HG03045 (cell line): Measurements from ENCODE around the gene CRIP1.

Experiments
- ATAC-seq: cut with Tn5 transposase; IDR thresholded peaks from one replicate; pipeline ENCODE4 v1.9.1; 2021; ENCODE audit warnings: mild to moderate bottlenecking, moderate library complexity; ENCODE audit not compliant: unreplicated experiment

The CRIP1 gene

DNA sequence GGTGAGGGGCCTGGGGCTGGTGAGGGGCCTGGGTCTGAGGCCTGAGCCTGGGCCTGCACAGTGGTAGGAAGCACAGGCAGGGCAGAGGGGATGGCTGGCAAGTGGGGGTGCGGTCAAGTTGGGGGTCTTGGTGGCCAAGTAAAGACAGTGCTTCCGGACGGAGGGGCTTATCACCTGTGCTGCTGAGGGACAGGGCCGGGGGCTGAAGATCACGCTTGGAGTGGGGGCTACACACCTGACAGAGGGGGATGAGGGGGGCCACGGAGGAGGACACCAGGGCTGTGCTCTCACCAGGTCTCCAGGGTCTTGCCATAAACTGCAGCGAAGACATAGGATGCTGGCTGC, 16.6 kb downstream of the CRIP1 start:
- ATAC-seq = no peak

DNA sequence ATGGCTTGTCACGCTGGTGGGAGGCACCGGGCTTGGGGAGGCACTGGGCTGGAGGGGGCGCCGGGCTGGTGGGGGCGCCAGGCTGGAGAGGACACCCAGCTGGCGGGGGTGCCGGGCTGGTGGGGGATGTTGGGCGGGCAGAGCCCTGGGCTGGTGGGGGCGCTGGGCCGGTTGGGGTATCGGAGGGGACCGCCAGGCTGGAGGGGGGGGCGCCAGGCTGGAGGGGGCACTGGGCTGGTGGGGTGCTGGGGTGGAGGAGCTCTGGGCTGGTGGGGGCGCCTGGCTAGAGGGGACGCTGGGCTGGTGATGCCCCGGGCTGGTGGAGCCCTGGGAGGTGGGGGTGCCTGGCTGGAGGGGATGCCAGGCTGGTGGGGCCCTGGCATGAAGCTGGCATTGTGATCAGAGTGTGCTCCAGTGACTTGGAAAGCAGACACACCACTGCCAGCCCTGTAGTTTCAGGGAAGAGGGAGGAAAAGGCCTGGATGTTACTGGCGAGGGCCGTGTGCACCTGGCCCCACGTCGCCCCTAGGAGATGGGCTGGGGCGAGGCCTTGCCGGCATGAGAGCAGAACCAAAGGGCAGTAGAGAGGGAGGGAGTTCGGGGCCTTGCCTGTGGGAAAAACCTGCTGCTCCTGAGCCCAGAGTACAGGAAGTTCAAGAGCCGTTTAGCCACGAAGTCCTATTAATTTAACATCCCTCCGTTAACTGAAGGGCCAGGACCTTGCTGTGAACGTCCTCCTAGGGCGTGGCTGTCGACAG, 17.4 kb downstream of the CRIP1 start:
- ATAC-seq = no peak

DNA sequence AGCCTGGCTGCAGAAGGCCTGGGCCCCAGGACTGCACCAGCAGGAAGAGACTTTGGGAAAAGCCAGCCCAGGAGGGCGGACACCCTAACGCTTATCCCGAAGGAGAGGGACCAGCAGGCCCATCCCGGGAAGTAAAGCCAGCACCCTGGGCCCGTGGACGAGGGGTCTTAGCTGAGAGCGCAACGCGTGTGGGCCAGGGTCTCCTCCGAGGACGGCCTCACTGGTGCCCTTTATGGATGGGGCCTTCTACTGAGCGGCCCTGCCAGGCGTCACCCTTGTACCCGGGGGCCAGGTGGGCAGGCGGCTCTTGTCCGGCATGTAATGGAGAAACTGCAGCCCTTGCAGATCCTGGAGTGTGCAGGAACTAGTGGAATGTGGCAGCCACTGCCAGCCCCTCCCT, 18.4 kb downstream of the CRIP1 start:
- ATAC-seq = no peak

DNA sequence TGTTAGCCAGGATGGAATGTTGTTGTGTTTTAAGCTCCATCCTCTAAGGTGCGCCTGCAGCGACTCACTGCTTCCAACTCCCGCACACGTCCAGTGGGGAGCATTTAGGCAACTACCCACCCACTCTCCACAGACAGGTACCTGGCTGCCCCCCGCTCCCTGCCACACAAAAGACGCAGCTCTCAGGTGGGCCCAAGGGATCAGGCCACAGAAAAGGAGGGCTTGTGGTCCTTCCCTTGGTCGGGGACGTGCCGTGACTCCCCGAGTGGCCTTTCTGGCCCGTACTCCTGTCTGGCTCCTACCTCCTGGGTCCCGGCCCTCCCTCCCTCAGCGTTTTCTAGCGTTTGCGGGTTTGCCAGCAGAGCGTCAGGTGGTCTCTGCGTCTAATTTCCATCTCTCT, 20.6 kb downstream of the CRIP1 start:
- no peak for ATAC-seq

DNA sequence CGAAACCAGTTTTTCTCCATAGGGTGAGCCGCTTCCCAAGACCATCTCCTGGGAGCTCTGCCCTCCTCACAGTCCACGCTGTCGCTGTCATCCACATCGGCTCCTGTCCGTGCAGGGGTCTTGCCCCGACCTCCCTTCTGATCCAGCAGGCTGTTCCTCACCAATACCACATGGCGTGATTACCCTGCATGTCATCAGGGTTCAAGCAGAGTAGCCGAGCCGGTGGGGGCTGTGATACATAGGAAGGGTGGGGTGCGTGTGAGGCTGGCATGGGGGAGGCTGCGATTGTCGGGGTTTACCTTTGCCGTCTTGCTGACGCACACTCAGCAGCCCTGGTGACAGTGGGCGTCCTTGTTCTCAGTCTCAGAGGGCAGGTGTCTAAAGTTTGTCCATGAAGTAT, 21.4 kb downstream of the CRIP1 start:
- ATAC-seq = no peak

DNA sequence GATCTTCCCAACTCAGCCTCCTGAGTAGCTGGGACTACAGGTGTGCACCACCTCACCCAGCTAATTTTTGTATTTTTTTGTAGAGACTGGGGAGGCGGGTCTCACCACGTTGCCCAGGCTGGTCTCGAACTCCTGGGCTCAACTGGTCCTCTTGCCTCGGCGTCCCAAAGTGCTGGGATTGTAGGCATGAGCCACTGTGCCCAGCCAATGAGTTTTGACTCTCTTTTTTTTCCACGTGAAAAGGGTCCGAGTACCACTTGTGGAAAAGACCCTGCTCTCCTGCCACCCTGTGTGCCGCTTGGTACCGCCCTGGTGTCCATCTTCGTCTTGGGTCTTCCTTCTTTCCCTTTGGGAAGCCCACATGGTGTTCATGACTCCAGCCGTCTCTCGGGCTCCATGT, 21.9 kb downstream of the CRIP1 start:
- no peak for ATAC-seq

GRCh38 chr14:105517096-105517495, 30.4 kb downstream of the CRIP1 start:
- no peak for ATAC-seq

DNA sequence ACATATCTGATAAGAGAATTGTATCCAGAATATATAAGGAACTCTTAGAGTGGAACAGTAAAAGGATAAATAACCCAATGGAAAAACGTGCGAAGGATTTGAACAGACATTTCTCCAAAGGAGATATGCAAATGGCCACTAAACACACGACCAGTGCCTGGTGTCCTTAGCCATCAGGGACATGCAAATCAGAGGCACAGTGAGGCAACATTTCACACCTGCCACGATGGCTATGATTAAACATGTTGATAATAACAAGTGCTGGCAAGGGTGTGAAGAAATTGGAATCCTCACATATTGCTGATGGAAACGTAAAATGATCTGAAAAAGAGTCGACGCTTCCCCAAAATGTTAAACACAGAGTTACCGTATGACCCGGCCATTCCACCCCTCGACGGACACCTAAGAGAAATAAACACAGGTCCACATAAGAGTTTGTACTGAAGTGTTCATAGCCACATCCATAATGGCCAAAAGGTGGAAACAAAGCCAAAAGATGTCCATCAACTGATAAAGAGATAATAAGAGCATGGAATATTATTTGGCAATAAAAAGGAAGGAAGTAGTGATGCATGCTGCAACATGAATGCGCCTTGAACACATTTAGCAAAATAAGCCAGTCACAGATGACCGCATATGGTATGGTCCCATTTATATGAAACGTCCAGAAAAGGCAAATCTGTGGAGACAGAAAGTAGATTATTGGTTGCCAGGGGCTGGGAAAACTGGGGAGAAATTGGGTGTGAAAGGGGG, 33.4 kb downstream of the CRIP1 start:
- ATAC-seq = no peak

DNA sequence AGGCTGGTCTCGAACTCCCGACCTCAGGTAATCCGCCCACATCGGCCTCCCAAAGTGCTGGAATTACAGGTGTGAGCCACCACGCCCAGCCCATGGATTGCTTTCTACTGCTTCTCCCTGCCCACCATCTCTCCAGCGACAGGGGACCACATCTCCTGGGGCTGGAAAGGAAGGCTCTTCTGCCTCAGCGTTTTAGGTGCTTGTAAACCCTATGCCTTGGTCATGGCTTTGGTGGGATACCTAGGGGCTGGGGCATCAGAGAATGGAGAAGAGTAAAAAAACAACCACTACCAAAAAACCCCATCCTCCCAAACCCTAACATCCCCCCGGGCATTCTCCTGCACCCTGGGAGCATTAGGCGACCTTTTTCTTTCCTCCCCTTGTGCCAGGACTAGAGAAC, 38.6 kb downstream of the CRIP1 start:
- ATAC-seq = no peak

- ATAC-seq = no peak
Observed at GRCh38 chr14:105525861-105526775, 39.4 kb downstream of the CRIP1 start, which contains the start of gene TMEM121. TMEM121 (plus strand) TSS chr14:105526583; CDS start chr14:105528835, 2,252 bp downstream.

GRCh38 chr14:105526776-105527380, 40.2 kb downstream of the CRIP1 start:
- ATAC-seq = no peak

DNA sequence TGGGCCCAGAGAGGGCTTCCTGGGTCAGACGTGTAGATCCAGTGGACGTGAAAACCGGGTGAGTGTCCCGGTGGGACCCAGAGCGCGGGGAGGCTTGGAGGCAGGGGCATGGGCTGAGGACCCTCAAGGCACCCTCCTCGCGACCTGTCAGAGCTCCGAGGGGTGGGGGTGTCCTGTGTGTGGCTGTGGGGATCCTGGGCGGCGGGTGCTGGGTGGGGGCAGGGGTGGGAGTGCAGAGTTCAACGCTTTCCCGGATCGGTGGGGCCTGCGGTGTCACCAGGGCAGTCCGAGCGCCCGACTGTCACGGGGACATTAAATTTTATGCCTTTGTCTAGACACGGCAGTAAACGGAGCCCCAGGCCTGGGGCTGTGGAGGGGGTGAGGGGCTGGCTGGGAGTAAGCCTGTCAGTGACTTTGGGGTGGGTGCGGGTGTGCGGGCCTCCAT, 40.7 kb downstream of the CRIP1 start:
- no peak for ATAC-seq

DNA sequence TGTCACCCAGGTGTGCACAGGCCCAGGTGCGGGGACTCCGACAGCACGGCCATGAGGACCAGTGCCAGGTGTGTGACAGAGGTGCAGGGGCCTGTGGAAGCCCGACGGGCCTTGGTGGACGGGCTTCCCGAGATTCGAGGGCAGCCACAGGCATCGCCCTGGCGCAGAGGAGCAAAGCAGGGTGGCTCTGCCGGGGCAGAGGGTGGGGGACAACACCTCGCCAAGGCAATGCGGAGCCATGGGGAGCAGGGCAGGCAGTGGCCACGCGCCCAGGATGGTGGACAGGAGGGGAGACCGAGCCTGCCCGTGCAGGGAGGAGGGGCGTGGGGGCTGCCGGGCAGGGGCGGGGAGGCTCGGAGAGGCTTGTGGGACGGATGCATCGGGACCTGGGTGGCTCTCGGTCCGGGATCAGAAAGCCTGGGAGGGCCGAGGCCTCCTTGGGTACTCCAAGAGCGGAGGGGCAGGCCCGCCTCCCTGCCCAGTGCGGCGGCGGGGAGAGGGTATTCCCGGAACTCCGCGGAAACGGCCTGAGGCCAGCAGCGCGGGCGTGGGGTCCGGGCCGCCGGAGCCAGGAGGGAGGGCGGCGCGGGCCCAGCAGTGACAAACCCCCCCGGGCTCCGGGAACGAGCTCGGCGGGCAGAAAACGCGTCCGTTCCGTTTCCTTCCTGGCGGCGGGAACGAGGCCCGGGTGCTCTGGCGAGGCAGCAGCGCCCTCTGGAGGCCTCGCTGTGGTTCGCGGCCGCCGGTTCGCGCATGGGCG, 41.3 kb downstream of the CRIP1 start:
- no peak for ATAC-seq

- ATAC-seq = no peak
Observed at GRCh38 chr14:105528586-105529318, 42.1 kb downstream of the CRIP1 start.

GRCh38 chr14:105529319-105529568, 42.6 kb downstream of the CRIP1 start:
- no peak for ATAC-seq

DNA sequence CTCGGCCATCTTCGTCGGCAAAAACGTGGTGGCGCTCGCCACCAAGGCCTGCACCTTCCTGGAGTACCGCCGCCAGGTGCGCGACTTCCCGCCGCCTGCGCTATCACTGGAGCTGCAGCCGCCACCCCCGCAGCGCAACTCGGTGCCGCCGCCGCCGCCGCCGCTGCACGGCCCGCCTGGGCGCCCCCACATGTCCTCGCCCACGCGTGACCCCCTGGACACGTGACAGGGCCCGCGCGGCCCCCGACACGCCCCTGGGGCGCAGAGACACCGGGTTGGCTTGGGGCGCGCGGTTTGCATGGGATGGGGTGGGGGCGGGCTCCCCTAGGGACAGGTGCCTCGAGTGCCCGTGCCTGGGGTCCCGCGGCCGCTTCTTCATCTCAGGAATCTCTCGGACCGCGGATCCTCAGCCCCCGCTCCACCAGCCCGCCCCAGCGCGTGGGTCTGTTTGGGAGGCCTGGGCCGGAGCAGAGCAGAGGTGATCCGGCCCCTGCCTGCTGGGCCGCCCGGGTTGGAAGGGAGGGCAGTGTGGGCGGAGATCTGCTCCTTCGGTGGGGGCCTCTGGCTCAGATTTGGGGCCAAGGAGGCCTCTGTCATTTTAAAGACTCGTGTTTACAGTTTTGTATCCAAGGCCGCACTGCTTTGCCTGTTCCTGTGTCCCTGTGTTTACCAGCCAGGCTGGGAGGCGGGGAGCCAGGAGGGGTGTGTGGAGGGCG, 43.0 kb downstream of the CRIP1 start:
- no peak for ATAC-seq

DNA sequence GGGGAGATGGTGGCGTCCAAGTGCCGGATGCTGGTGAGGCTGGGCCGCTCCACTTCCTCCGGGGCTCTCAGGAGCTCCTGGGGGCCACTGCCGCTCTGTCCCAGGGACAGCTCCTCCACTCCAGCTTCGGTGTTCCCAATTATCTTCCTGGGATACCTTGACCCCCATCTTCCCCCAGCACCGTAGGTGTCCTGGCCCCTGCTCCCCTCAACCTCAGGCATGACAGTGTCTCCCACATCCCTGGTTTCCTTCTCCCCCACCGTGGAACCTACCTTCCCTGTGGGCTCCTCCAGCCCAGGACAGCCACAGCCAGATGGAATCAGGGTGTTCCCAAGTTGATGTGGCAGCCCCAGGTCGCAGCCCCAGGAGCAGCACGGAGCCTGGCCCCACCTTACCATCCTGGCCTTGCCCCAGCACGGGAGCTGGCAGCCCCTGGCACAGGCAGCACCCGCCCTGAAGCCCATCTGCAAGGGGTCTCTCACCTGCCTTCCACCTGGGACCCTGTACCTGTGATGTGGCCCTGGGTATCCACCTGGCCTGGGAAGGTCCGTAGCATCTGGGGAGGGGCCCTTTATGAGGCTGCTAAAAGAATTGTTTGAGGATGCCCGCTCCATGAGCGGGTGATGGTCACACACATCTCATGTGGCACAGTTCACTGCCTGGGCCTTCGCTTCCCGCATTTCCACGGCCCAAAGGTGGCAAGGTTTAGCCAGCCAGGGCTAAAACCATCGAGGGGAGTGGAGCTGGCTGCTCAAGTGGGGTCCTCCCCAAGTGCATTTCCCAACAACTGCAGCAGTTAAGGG, 43.8 kb downstream of the CRIP1 start:
- ATAC-seq = no peak
